NK-92 (cell line): ENCODE measurements around the gene GPATCH1.

Experiments used
- DNase-seq: peaks from one replicate; lab custom pipeline; 2025; ENCODE audit not compliant: unreplicated experiment; lab: John Stamatoyannopoulos, UW

Gene GPATCH1

GRCh38 chr19:33062902-33063301, 18.1 kb upstream of the GPATCH1 start:
- no peak for DNase-seq

- no peak for DNase-seq
Observed at GRCh38 chr19:33063356-33063752, 17.6 kb upstream of the GPATCH1 start.

GRCh38 chr19:33063753-33064457, 17.1 kb upstream of the GPATCH1 start:
- DNase-seq: no peak

- DNase-seq: no peak
Observed at GRCh38 chr19:33064458-33064791, 16.6 kb upstream of the GPATCH1 start.

GRCh38 chr19:33064792-33065550, 16.0 kb upstream of the GPATCH1 start, which contains the start of gene RHPN2:
RHPN2 (minus strand) TSS chr19:33064888; CDS start chr19:33064852, 36 bp downstream.
- no peak for DNase-seq

GRCh38 chr19:33066543-33066942, 14.4 kb upstream of the GPATCH1 start:
- DNase-seq: no peak

- DNase-seq: no peak
Observed at GRCh38 chr19:33067121-33067520, 13.9 kb upstream of the GPATCH1 start.

GRCh38 chr19:33071887-33072286, 9.1 kb upstream of the GPATCH1 start:
- no peak for DNase-seq

- DNase-seq: no peak
Observed at GRCh38 chr19:33075519-33075918, 5.5 kb upstream of the GPATCH1 start.

GRCh38 chr19:33085570-33086128, 4.7 kb downstream of the GPATCH1 start:
- DNase-seq: no peak

GRCh38 chr19:33086955-33087354, 6.0 kb downstream of the GPATCH1 start:
- no peak for DNase-seq

GRCh38 chr19:33089010-33089409, 8.0 kb downstream of the GPATCH1 start:
- no peak for DNase-seq

- DNase-seq: no peak
Observed at GRCh38 chr19:33090179-33090578, 9.2 kb downstream of the GPATCH1 start.

- no peak for DNase-seq
Observed at GRCh38 chr19:33093420-33094210, 12.6 kb downstream of the GPATCH1 start.

- no peak for DNase-seq
Observed at GRCh38 chr19:33094436-33095067, 13.6 kb downstream of the GPATCH1 start.

GRCh38 chr19:33096005-33096404, 15.0 kb downstream of the GPATCH1 start:
- DNase-seq: no peak

- DNase-seq: no peak
Observed at GRCh38 chr19:33098055-33098534, 17.1 kb downstream of the GPATCH1 start.

GRCh38 chr19:33100894-33101644, 20.1 kb downstream of the GPATCH1 start:
- no peak for DNase-seq

GRCh38 chr19:33102893-33103292, 21.9 kb downstream of the GPATCH1 start:
- DNase-seq: no peak

GRCh38 chr19:33108161-33108560, 27.2 kb downstream of the GPATCH1 start:
- DNase-seq: no peak
